Measurements from ENCODE around the gene CLCN6. TPM values are rescaled to one million over a fixed set of nuclear protein-coding genes. Genes with fewer than 3 reads are reported as not detected.

The CLCN6 gene
- total and polyA plus RNA-seq, 7 donors = 5.5 to 17.5 (median 8.3) TPM

DNA sequence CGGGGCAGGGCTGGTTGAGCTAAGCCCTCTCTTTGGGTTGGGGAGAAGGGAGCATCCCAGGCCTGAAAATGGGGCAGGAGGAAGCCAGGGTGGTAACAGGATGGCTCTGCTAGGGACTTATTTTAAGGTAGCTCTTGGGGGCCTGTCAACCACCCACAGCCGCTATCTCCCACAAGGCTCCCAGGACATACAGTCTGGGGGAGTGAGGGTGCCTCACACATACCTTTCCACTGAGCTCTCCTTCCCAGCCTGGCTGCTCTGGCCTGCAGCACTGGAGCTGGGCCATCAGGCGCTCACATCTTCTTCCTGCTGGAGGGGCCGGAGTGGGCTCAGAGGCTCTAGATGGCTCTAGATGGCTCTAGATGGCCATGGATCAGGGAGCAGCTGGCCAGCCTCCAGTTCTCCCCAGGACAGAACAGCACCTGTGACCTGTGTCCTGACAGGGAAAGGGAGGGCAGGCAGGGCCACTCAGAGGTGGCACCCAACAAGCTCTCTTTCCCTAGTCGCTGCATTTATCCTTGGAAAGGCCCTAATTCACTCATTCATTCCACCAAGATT, 63.7 kb downstream of the CLCN6 start:
- H3K9me3 ChIP-seq = no peaks in the 10 kb centered on the region
- H3K4me3 ChIP-seq = no peak overlapping the region
- DNase-seq (no peak), ATAC-seq (no peak)
- H3K27ac ChIP-seq = no peak overlapping the region
- H3K36me3 ChIP-seq (ENCODE audit: insufficient read depth in 1 of 2, low read depth in 1 of 2) = no peaks in the 10 kb centered on the region
- H3K4me1 ChIP-seq = peaks cover 11% of the 10 kb centered on the region
- intact Hi-C loops (cut with DNase I) = no loop called here
- H3K27me3 ChIP-seq (ENCODE audit: insufficient read depth in 3 of 3, low read length in 2 of 3) = no peaks in the 10 kb centered on the region
- WGBS, 3 donors = 74 to 86% (median 86%) methylated on average over 5 of the region's 5 CpGs
- TF ChIP-seq, protein P1, sequence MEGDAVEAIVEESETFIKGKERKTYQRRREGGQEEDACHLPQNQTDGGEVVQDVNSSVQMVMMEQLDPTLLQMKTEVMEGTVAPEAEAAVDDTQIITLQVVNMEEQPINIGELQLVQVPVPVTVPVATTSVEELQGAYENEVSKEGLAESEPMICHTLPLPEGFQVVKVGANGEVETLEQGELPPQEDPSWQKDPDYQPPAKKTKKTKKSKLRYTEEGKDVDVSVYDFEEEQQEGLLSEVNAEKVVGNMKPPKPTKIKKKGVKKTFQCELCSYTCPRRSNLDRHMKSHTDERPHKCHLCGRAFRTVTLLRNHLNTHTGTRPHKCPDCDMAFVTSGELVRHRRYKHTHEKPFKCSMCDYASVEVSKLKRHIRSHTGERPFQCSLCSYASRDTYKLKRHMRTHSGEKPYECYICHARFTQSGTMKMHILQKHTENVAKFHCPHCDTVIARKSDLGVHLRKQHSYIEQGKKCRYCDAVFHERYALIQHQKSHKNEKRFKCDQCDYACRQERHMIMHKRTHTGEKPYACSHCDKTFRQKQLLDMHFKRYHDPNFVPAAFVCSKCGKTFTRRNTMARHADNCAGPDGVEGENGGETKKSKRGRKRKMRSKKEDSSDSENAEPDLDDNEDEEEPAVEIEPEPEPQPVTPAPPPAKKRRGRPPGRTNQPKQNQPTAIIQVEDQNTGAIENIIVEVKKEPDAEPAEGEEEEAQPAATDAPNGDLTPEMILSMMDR (IDR thresholded peaks at IDR 0.05) = no peak

DNA sequence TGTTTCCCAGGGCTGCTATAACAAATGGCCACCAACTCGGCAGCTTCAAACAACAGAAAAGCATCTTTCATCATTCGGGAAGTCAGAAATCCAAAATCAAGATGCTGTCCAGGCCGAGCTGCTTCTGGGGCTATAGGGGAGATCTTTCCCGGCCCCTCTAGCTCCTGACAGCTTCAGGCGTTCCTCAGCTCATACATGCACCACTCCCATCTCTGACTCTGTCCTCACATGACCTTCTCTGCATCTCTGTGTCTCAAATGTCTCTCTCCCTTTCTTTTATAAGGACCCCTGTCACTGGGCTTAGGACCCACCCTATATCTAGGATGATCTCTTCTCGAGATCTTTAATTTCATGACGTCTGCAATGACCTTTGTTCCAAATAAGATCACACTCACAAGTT, 66.6 kb downstream of the CLCN6 start:
- no peaks in the 10 kb centered on the region for H3K27me3 ChIP-seq (ENCODE audit: insufficient read depth in 3 of 3, low read length in 2 of 3)
- intact Hi-C loops (cut with DNase I) = no loop called here
- 50 to 62% (median 60%) methylated on average over 7 of the region's 7 CpGs for WGBS, 3 donors
- H3K27ac ChIP-seq = no peak overlapping the region
- H3K9me3 ChIP-seq = no peaks in the 10 kb centered on the region
- ATAC-seq (no peak), DNase-seq (no peak)
- H3K36me3 ChIP-seq (ENCODE audit: insufficient read depth in 1 of 2, low read depth in 1 of 2) = no peaks in the 10 kb centered on the region
- H3K4me3 ChIP-seq = no peak overlapping the region
- TF ChIP-seq, protein P1 (IDR thresholded peaks at IDR 0.05) = no peak
- peaks cover 15% of the 10 kb centered on the region for H3K4me1 ChIP-seq

DNA sequence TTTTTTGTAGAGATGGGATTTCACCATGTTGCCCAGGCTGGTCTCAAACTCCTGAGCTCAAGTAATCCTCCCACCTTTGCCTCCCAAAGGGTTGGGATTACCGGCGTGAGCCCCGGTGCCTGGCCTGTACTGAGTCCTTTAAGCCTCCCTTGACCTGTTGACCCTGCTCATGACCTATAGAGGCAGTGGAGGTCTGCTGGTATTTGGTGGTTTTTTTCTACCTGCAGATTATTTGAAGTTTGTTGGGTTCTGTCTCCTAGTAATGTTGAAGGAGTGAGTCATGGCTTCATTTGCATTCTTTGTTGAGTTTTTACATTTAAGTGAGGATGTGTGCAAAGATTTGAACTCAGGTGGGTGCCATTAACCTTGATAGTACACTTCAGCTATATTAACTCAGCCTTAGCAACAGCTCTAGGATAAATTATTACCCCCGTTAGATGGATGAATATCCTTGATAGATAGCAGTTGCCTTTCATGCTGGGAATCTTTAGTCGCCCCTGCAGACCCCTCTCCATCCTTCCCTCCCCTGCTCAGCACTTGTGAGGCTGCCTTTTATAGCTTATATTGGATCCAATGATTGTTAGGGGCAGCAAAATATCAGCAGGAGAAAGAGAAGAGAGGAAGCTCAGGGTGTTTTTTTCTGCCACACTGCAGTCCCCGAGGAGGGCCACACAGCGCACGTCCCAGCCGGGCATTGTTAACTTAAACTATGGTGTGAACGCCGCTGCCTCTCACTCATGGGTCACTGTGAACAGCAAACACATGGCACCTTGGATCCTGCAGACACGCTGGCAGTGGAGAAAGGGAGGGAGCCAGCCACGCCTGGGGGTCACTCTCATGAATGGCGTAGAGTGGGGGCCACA, 67.6 kb downstream of the CLCN6 start:
- 40 to 63% (median 51%) methylated on average over 14 of the region's 14 CpGs for WGBS, 3 donors
- Histone ChIP-seq H3K27me3 (ENCODE audit: insufficient read depth in 3 of 3, low read length in 2 of 3) (peaks cover 0 to 4% (median 0%) of the 10 kb centered on the region in 3 donors), H3K36me3 (ENCODE audit: insufficient read depth in 1 of 2, low read depth in 1 of 2) (no peaks in the 10 kb centered on the region), H3K4me3 (no peak overlapping the region), H3K9me3 (no peaks in the 10 kb centered on the region), H3K27ac (peak overlapping the region; percentile 66), H3K4me1 (peaks cover 15% of the 10 kb centered on the region)
- TF ChIP-seq, protein P1 (IDR thresholded peaks at IDR 0.05) = no peak
- intact Hi-C loops (cut with DNase I) = loop anchor here in 1 of 2 donors (2.0 kb wide), 1 partner anchor 67 kb away; no protein-coding TSS in a partner anchor
- no peak for DNase-seq
- no peak for ATAC-seq

DNA sequence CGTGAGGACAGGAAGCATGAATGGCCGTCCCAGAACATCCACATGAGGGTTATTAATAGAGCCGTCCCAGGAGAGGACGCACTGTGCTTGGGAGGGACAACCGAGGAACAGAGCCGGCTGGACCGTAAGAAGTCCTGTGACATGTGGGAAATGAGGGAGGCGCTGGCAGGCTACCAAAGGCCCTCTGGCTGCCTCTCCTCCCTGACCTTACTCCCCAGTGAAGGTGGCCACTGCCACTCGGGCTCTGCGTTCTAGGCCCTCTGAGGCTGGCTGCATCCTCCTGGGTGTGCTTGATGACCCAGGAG, 68.2 kb downstream of the CLCN6 start:
- intact Hi-C loops (cut with DNase I) = loop anchor here in 1 of 2 donors (2.0 kb wide), 1 partner anchor 67 kb away; no protein-coding TSS in a partner anchor
- H3K27ac ChIP-seq = peak overlapping the region; percentile 66
- no peak overlapping the region for H3K4me3 ChIP-seq
- TF ChIP-seq, protein P1 (IDR thresholded peaks at IDR 0.05) = no peak
- peaks cover 0 to 4% (median 0%) of the 10 kb centered on the region in 3 donors for H3K27me3 ChIP-seq (ENCODE audit: insufficient read depth in 3 of 3, low read length in 2 of 3)
- DNase-seq (peak; percentile 80 to 96), ATAC-seq (peak; percentile 86 to 94 (median 94))
- no peaks in the 10 kb centered on the region for H3K9me3 ChIP-seq
- peaks cover 15% of the 10 kb centered on the region for H3K4me1 ChIP-seq
- WGBS, 3 donors = 9 to 15% (median 11%) methylated on average over 10 of the region's 10 CpGs
- no peaks in the 10 kb centered on the region for H3K36me3 ChIP-seq (ENCODE audit: insufficient read depth in 1 of 2, low read depth in 1 of 2)
